EH (cell line): ENCODE measurements around the gene TMEM80.

Experiments
- DNase-seq: peaks from one replicate; pipeline ENCODE4 v3.0.0-alpha.2; 2015; ENCODE audit warnings: low read depth

The TMEM80 gene

GRCh38 chr11:699753-700152, 4.1 kb downstream of the TMEM80 start:
- no peak for DNase-seq

DNA sequence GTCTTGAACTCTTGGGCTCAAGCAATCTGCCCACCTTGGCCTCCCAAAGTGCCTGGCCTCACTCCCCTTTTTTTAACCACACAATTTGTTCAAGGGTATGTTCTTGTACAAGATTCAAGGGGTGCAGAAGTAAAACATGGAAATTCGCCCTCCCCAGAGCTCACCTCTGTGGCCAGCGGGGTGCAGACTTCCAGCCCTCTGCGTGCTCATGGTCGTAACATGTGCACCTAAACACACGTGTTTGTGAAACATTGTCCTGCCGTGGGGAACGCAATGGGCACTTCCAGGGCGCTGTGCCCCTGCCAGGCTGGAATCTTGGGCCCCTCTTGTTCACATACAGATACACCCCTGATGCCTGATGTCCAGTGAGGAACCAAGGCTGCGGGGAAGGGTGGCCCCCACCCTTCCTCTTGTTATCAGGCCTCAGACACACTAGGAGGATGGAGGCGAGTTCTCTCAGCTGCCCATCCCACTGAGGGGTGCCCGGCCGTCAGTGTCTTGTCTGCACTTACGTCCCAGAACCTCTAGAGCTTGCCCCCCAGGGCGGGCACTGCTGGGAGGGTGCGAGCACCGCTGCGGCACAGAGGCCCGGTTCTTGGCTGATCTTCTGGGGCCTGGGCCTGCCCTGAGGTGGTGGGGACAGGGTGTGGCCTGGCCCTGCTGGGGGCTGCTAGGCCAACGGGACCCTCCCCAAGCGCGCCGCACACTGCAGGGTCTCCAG, 6.3 kb downstream of the TMEM80 start:
- no peak for DNase-seq

DNA sequence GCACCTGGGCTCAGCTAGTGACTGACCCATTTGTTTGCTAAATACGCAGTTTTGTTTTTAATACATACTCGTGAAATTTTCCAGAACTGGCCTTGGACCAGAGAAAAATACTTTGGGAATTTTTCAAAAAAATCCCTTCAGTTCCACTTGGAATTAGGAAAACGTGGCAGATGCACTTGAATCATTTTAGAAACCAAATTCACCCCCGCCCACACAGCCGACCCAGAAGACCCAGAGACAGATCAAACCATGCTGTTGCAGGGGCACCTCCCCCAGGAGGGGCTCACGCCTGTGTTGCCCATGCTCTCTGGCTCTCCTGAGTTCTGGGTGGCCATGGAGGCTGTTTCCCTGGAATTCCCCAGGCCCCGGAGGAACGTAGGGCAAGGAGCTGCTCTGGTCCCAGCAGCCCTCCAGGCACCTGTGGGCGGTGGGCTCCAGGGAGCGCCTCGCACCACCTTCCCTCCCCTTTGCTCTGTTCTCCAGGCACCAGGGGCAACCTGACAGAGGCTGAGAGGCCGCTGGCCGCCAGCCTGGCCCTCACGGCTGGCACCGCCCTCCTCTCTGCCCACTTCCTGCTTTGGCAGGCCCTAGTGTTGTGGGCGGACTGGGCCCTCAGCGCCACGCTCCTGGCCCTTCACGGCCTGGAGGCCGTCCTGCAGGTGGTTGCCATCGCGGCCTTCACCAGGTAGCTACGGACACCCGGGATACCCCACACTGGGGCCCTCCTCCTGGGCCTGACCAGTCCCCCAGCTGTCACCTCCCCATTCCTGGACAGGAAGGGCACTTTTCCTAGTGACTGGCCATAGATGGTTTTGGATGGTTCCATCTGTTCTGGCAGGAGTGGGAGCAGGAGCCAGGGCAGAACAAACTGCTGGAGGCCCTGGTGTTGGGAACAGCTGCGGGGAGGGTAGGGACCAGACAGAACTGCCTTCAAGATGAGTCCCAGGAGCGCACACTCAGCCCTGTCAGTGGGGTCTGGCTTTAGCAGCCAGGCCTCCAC, 7.1 kb downstream of the TMEM80 start:
- no peak for DNase-seq

DNA sequence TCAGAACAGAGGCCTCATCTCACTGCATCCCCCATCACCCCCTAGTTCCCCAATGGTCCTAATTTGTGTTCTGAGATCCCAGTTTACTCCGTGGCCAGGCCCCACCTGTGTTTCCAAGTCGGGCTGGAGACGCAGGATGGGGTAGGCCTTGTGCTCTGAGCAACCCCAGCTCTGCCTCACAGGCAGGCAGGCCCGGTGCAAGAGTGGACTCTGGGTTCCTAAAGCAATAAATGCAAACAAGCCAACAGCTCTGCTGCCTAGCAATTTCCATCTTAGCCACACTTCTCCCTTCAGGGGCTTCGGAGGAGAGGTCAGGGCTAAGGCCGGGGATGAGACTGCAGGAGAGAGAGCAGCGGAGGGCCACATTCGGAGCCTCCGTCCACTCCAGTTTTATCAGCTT, 7.9 kb downstream of the TMEM80 start:
- DNase-seq, result no peak

GRCh38 chr11:704228-704674, 8.6 kb downstream of the TMEM80 start:
- DNase-seq, result no peak

DNA sequence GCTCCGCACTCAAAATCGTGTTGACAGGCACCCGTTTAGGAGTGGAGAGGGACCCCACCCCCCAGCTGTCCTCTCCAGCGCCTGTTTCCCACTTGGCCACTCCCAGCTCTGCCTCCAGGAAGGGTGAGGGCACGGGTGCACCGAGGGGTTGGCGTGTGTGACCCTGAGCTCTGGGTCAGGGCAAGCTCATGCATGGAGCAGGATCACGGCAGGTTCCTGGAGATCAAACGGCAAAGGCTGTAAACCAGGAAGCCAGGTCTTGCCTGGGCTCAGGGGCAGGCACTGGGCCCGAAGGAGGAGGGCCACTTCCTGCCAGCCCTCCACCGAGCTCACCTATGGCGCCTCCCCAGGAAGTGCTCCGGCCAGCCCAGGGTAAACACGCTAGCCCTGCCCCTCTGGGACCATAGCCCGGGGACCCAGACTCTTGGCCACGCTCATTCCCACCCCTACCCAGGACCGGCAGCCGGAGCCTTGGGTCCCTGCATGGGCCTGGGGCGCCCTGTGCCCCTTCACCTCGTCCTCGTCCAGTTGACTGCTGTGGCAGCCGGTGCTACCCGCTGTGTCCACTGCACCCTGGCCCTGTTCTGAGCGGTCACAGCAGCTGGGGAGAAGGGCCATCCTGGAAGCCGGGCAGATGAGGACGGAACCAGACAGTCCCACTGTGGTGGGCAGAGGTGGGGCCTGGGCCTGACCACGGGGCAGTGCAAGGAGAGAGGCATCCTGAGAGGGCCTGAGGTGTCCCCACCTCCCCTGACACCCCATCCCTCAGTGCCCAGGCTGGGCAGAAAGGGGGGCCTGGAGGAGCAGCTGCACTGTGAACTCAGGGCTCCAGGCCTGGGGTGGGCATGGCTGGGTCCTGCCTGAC, 9.4 kb downstream of the TMEM80 start:
- DNase-seq, result no peak

DNA sequence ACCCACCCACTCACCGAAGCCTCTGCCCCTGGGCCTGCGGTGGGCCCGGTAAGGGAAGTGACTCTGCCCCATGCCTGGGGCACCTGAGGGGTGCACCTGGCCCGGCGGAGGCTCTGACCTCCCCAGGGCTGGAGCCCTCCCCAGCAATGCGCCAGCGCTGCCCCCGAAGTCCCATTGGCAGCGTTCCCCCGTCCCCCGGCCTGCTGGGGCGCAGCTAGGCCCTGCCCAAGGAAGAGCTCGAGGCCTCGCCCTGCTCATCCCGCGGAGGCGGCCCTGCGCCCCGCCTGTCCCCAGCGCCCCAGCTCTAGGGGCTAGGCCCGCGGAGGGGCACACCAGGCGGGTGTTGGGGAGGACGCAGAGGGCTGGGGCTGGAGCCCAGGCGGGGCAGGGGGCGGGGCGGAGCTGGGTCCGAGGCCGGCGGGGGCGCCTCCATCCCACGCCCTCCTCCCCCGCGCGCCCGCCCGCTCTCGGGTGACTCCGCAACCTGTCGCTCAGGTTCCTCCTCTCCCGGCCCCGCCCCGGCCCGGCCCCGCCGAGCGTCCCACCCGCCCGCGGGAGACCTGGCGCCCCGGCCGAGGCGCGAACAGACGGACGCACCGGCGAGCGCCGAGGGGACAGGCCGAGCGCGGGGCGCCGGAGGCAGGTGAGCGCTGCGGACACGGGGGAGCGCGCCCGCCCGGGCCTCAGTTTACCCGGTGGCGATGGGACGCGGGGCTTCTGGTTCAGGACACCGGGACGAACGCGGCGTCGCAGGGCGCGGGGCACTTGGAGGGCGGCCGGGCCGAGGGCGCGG, 10.2 kb downstream of the TMEM80 start, which contains the start of gene EPS8L2:
EPS8L2 (plus strand) TSS at position 586 of the 793 bp plus-strand sequence. CDS start 3,177 bp downstream, outside the sequence.
- peak; percentile 16 for DNase-seq

DNA sequence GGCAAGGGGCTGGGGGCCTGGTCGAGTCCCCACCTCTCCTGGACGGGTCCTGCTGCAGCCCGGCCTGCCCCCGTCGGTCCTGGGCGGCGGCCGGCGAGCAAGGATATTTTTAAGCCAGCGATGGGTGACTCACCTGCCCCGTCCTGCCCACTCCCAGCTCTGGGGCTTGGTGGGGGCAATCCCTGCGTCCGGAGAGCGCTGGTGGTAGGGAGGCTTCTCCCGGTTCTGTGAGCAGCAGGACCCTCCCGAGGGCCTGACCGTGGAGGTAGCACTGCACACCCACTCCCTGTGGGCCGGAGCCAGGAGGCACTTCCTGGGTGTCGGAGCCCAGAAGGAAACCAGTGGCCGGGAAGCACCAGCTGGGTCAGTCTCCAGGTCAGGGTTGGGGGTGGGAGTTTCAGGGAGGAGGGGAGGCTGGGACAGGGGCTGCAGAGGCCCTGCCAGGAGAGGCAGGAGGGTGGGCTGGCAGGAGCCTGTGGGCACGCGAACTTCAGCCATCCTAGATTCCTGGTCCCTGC, 10.9 kb downstream of the TMEM80 start:
- peak; percentile 66 for DNase-seq

DNA sequence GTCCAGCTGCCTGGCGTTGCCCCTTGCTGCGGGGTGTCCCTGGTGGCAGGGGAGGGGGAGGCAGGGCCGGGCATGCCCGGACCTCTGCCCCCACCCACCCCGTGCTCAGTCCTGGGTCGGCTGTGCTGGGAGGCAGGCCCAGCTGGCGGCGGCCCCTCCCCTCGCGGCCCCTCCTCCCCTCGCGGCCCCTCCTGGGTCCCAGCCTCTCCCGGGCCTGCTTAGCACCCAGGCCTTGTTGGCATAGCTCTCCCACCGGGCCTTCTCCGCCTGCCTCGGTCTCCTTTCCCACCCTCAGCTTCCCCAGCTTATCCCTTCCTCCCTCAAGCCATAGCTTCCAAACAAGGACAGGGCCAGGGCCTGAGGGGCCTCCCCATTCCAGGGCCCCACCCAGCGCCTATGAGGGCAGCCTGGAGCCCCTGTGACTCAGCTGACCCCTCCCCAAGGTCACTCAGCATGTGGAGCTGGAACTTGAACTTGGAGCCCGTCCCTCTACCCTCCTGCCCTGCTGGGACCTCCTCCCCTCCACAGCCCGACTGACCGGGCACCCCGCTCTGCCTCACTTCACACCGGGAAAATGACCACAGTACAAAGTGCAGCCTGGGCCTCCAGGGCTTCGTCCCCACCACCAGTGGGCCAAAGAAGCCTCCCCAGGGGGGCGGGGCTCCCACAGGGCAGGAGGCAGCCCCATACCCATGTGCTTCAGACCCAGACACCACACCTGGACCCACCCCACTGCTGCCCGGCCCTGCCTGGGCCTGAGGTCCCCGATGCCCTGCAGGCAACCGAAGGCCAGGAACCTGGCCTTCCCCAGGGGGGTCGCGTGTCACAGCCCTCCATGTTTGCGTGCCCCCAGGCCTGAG, 11.6 kb downstream of the TMEM80 start:
- DNase-seq, result peak; percentile 47

- peak; percentile 24 for DNase-seq
Observed at GRCh38 chr11:707817-708420, 12.3 kb downstream of the TMEM80 start.

GRCh38 chr11:708511-708910, 12.9 kb downstream of the TMEM80 start:
- no peak for DNase-seq

- DNase-seq, result no peak
Observed at GRCh38 chr11:709109-709997, 13.7 kb downstream of the TMEM80 start.

- DNase-seq, result no peak
Observed at GRCh38 chr11:714436-714835, 18.8 kb downstream of the TMEM80 start.

DNA sequence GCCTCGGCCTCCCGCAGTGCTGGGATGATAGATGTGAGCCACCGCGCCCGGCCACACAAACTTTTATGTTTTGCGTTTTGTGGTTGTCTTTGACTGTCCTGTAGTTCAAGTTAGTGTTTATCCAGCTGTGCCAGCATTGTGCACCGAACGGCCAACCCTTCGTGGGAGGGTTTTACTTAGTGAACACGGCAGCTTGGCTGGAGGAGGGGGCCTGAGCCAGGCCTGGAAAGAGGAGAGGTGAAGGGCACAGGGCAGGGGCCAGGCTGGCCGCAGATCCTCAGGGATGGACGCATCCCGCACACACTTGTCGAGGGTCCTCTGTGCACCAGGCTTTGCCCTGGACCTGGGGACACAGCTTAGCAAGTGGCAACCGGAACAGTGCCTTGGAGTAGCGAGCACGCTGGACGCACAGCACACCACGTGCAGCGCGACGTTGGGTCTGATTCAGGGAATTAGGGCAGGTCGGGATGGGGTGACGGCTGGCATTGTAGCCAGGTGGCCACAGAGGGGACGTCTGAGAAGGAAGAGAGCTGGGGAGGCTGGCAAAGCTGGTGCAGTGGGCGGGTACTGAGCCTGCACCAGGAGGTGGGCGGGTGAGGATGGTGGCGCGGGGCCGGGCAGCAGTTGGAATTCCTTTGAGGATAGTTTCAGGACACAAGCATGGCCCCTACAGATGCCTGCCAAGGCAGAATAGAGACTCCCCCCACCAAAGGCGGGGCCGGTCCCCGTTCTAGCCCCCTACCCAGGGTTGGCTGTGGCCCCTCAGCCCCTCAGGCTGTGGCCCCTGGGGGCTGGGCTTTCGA, 23.8 kb downstream of the TMEM80 start:
- DNase-seq, result no peak

DNA sequence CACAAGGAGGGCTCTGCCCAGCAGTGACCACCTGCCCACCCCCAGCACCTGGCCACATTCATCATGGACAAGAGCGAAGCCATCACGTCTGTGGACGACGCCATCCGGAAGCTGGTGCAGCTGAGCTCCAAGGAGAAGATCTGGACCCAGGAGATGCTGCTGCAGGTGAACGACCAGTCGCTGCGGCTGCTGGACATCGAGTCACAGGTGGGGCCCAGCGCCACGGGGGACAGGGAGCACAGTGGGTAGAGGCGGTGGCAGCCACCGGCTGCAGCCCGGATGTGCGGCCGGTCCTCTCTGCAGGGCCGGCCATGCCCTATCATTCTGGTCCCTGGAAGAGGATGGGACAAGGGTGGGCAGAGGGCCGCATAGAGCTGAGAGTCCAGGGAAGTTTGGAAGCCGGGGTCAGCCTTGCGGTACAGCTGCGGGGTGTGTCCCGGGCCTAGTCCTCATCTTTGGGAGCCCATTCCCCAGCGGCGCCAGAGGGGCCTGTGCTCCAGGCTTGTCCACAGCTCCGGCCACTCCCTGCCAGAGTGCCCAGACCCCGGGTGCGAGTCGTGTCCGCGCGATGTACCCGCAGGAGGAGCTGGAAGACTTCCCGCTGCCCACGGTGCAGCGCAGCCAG, 24.5 kb downstream of the TMEM80 start:
- DNase-seq, result no peak

- peak; percentile 75 for DNase-seq
Observed at GRCh38 chr11:720642-721246, 25.1 kb downstream of the TMEM80 start.
